H9 (cell line): ENCODE measurements around the gene RAI1. TPM values are rescaled to one million over a fixed set of nuclear protein-coding genes. Genes with fewer than 3 reads are reported as not detected.
A peak's percentile ranks its signal among the peaks of the same experiment; 100 is the strongest.

Experiments used
- DNase-seq: peaks from one replicate; pipeline ENCODE4 v3.0.0-alpha.2; 2017
- H2AFZ ChIP-seq: one replicate; pipeline ENCODE4 v1.6.1; 2013; ENCODE audit warnings: mild to moderate bottlenecking, low read length, control low read depth, moderate library complexity
- H2AK5ac ChIP-seq: 2 replicates; pipeline ENCODE4 v1.6.1; 2013; ENCODE audit warnings: low read length, control low read depth, mixed read lengths; ENCODE audit not compliant: insufficient read length
- H2BK120ac ChIP-seq: one replicate; pipeline ENCODE4 v1.6.1; 2013; ENCODE audit warnings: low read depth, mild to moderate bottlenecking, low read length, control low read depth, inconsistent platforms; ENCODE audit not compliant: poor library complexity, severe bottlenecking
- H2BK12ac ChIP-seq: 2 replicates; pipeline ENCODE4 v1.6.1; 2013; ENCODE audit warnings: low read length, control low read depth, mixed read lengths, low read depth; ENCODE audit not compliant: insufficient read length
- H2BK15ac ChIP-seq: 2 replicates; pipeline ENCODE4 v1.6.1; 2013; ENCODE audit warnings: low read depth, low read length, control low read depth
- H2BK20ac ChIP-seq: one replicate; pipeline ENCODE4 v1.6.1; 2013; ENCODE audit warnings: low read depth, mild to moderate bottlenecking, low read length, control low read depth, inconsistent platforms; ENCODE audit not compliant: poor library complexity, severe bottlenecking
- H2BK5ac ChIP-seq: 2 replicates; pipeline ENCODE4 v1.6.1; 2013; ENCODE audit warnings: low read length, control low read depth, mixed read lengths; ENCODE audit not compliant: insufficient read length
- H3K14ac ChIP-seq: 2 replicates; pipeline ENCODE4 v1.6.1; 2013; ENCODE audit warnings: low read length, control low read depth; ENCODE audit not compliant: insufficient read depth
- H3K18ac ChIP-seq: 2 replicates; pipeline ENCODE4 v1.6.1; 2013; ENCODE audit warnings: low read depth, mild to moderate bottlenecking, mixed read lengths, low read length, control low read depth; ENCODE audit not compliant: insufficient read length
- H3K23ac ChIP-seq: 2 replicates; pipeline ENCODE4 v1.6.1; 2013; ENCODE audit warnings: low read length, control low read depth, mixed read lengths, low read depth; ENCODE audit not compliant: insufficient read length
- H3K23me2 ChIP-seq: 2 replicates; pipeline ENCODE4 v1.6.1; 2013; ENCODE audit warnings: low read depth, mild to moderate bottlenecking, mixed read lengths, low read length, control low read depth; ENCODE audit not compliant: insufficient read length, poor library complexity, severe bottlenecking
- H3K27ac ChIP-seq: 2 replicates; pipeline ENCODE4 v1.5.1; 2013; ENCODE audit warnings: low read length, control low read depth, mixed read lengths, low read depth; ENCODE audit not compliant: insufficient read length
- H3K27me3 ChIP-seq: 2 replicates; pipeline ENCODE4 v1.6.1; 2013; ENCODE audit warnings: low read length, control low read depth, inconsistent platforms; ENCODE audit not compliant: insufficient read depth
- H3K4ac ChIP-seq: 2 replicates; pipeline ENCODE4 v1.6.1; 2013; ENCODE audit warnings: low read depth, mild to moderate bottlenecking, control low read depth, inconsistent platforms, low read length, moderate library complexity
- H3K4me1 ChIP-seq: 2 replicates; pipeline ENCODE4 v1.6.1; 2013; ENCODE audit warnings: low read length, control low read depth, inconsistent platforms; ENCODE audit not compliant: insufficient read depth
- H3K4me2 ChIP-seq: 2 replicates; pipeline ENCODE4 v1.6.1; 2013; ENCODE audit warnings: low read length, control low read depth, mixed read lengths; ENCODE audit not compliant: insufficient read length, insufficient read depth
- H3K56ac ChIP-seq: 2 replicates; pipeline ENCODE4 v1.6.1; 2013; ENCODE audit warnings: low read depth, mild to moderate bottlenecking, mixed read lengths, low read length, control low read depth; ENCODE audit not compliant: insufficient read length
- H3K79me1 ChIP-seq: 2 replicates; pipeline ENCODE4 v1.6.1; 2013; ENCODE audit warnings: low read depth, mild to moderate bottlenecking, moderate library complexity, low read length, control low read depth, inconsistent platforms; ENCODE audit not compliant: insufficient read depth, poor library complexity, severe bottlenecking
- H3K79me2 ChIP-seq: 2 replicates; pipeline ENCODE4 v1.6.1; 2013; ENCODE audit warnings: low read length, control low read depth, inconsistent platforms; ENCODE audit not compliant: insufficient read depth
- H3K9ac ChIP-seq: 2 replicates; pipeline ENCODE4 v1.6.1; 2013; ENCODE audit warnings: low read length, control low read depth, mixed read lengths; ENCODE audit not compliant: insufficient read length; ENCODE audit errors: extremely low read depth
- H3K9me3 ChIP-seq: one replicate; pipeline ENCODE4 v1.6.1; 2013; ENCODE audit warnings: low read depth, low read length, inconsistent platforms; ENCODE audit not compliant: control insufficient read depth
- H3T11ph ChIP-seq: one replicate; pipeline ENCODE4 v1.6.1; 2013; ENCODE audit warnings: mild to moderate bottlenecking, low read length, control low read depth, inconsistent platforms
- H4K20me1 ChIP-seq: one replicate; pipeline ENCODE4 v1.6.1; 2013; ENCODE audit not compliant: control insufficient read depth, insufficient read length, insufficient read depth
- H4K5ac ChIP-seq: 2 replicates; pipeline ENCODE4 v1.6.1; 2013; ENCODE audit warnings: low read depth, mild to moderate bottlenecking, mixed read lengths, low read length, control low read depth; ENCODE audit not compliant: insufficient read length
- H4K8ac ChIP-seq: replicated peaks from 2 replicates; pipeline ENCODE4 v1.6.1; 2013; ENCODE audit warnings: low read length, control low read depth, mixed read lengths, low read depth; ENCODE audit not compliant: insufficient read length
- H4K91ac ChIP-seq: 2 replicates; pipeline ENCODE4 v1.6.1; 2013; ENCODE audit warnings: low read depth, mild to moderate bottlenecking, moderate library complexity, mixed read lengths, low read length, control low read depth; ENCODE audit not compliant: insufficient read length
- H3K27ac Mint-ChIP-seq, 3 experiments: 2 replicates in 2 of 3; 3 replicates in 1 of 3; pipeline ENCODE4 v1.8.0; 2020 to 2021; ENCODE audit warnings: mixed read lengths in 3 of 3, mild to moderate bottlenecking in 1 of 3, moderate library complexity in 1 of 3
- H3K27me3 Mint-ChIP-seq: 2 replicates; pipeline ENCODE4 v1.8.0; 2021; ENCODE audit warnings: low read depth, mild to moderate bottlenecking, moderate library complexity, mixed read lengths
- H3K36me3 Mint-ChIP-seq, 3 experiments: 2 replicates in 2 of 3; 3 replicates in 1 of 3; pipeline ENCODE4 v1.8.0; 2020 to 2021; ENCODE audit warnings: low read depth in 3 of 3, mixed read lengths in 3 of 3; ENCODE audit not compliant: insufficient read depth in 1 of 3
- H3K4me1 Mint-ChIP-seq, 2 experiments: 2 replicates each; pipeline ENCODE4 v1.8.0; 2020; ENCODE audit warnings: mixed read lengths in 2 of 2
- H3K4me3 Mint-ChIP-seq, 2 experiments: 2 replicates in 1 of 2; 3 replicates in 1 of 2; pipeline ENCODE4 v1.8.0; 2020 to 2021; ENCODE audit warnings: mild to moderate bottlenecking in 2 of 2, mixed read lengths in 2 of 2, moderate library complexity in 1 of 2
- H3K9me3 Mint-ChIP-seq, 2 experiments: 2 replicates in 1 of 2; 3 replicates in 1 of 2; pipeline ENCODE4 v1.8.0; 2020; ENCODE audit warnings: mild to moderate bottlenecking in 2 of 2, mixed read lengths in 2 of 2, moderate library complexity in 1 of 2
- CTCF ChIP-seq: fragments of 200-600 bp; sonication (generic); conservative IDR thresholded peaks from 3 replicates; pipeline ENCODE4 v1.8.0; 2021; ENCODE audit warnings: antibody characterized with exemption, mild to moderate bottlenecking
- WGBS: extraction: QIAGEN DNeasy Blood & Tissue Kit; methylation state at CpG from one replicate; pipeline ENCODE4 v1.1.7; 2013; ENCODE audit warnings: missing lambda C conversion rate, low lambda C conversion rate, mixed read lengths; ENCODE audit not compliant: insufficient read length; ENCODE audit errors: extremely low coverage; 5-methylcytosine and 5-hydroxymethylcytosine counted together
- total RNA-seq: library from RNA; stranded (reverse); gene quantifications from 2 replicates; pipeline ENCODE4 v1.2.1, GENCODE V29; 2021

Gene RAI1
- total RNA-seq, 1 experiment from 2014 or later, result 1.5 TPM

- H3K27ac ChIP-seq, result no peak overlapping the region
- no peak overlapping the region for H3K18ac ChIP-seq
- H2AFZ ChIP-seq, result no peak overlapping the region
- H3T11ph ChIP-seq, result no peak overlapping the region
- 0 out of 7 replicates have a peak overlapping the region, but pooled peaks of 1 of the 3 experiments have one; percentile 1 for H3K27ac Mint-ChIP-seq
- peaks cover 98% of the 10 kb centered on the region for H3K27me3 Mint-ChIP-seq
- H4K91ac ChIP-seq, result no peak overlapping the region
- no CpG with 5 or more reads among the region's 11 CpGs for WGBS
- no peaks in the 10 kb centered on the region for H3K36me3 Mint-ChIP-seq
- H2BK20ac ChIP-seq, result no peak overlapping the region
- no peak for TF ChIP-seq CTCF
- no peaks in the 10 kb centered on the region for H3K79me1 ChIP-seq
- no peak overlapping the region for H2BK5ac ChIP-seq
- DNase-seq, result peak; percentile 64
- H4K20me1 ChIP-seq, result peaks cover 2% of the 10 kb centered on the region
- peaks cover 38% of the 10 kb centered on the region; the same call in 1 of the 2 replicates for H3K27me3 ChIP-seq
- no peak overlapping the region for H3K23ac ChIP-seq
- no peak overlapping the region for H2BK120ac ChIP-seq
- peaks cover 6% of the 10 kb centered on the region; the same call in 1 of the 2 replicates for H3K4me1 ChIP-seq
- H3K4me1 Mint-ChIP-seq, result peaks cover 23 to 35% of the 10 kb centered on the region in 2 experiments
- H4K5ac ChIP-seq, result no peak overlapping the region
- peak overlapping the region in 1 of 2 experiments; percentile 61; a peak in 3 of 5 replicates for H3K4me3 Mint-ChIP-seq
- no peak overlapping the region for H2AK5ac ChIP-seq
- H2BK12ac ChIP-seq, result no peak overlapping the region
- no peak overlapping the region for H3K4ac ChIP-seq
- no peaks in the 10 kb centered on the region for H3K79me2 ChIP-seq
- no peak overlapping the region for H3K56ac ChIP-seq
- H3K9me3 ChIP-seq, result no peaks in the 10 kb centered on the region
- H3K23me2 ChIP-seq, result no peaks in the 10 kb centered on the region
- H3K9me3 Mint-ChIP-seq, result no peaks in the 10 kb centered on the region; a peak in 2 of 5 replicates
- no peak overlapping the region for H4K8ac ChIP-seq
- peak overlapping the region; percentile 7 for H3K4me2 ChIP-seq
- no peak overlapping the region for H3K14ac ChIP-seq
- no peak overlapping the region for H3K9ac ChIP-seq
- H2BK15ac ChIP-seq, result no peak overlapping the region
Measured at GRCh38 chr17:17675925-17676534, 5.2 kb upstream of the RAI1 start.
